CD4-positive, alpha-beta T cell treated with Interleukin-4 for 4 hours (primary cell): ENCODE results near the gene SPTLC3.
"Not testable (repeated sequence)": the region's sequence is repeated elsewhere in the genome, so short reads cannot be mapped to it uniquely, and the experiment has no call there.

ENCODE experiments used
- DNase-seq: peaks from one replicate; pipeline ENCODE4 v3.0.0-alpha.2; 2020

The SPTLC3 gene

GRCh38 chr20:13008761-13009681 lies at the start of gene SPTLC3:
Gene SPTLC3, plus strand, starts transcription at chr20:13008972. Its CDS starts 296 bp downstream, at chr20:13009268.
- DNase-seq = no peak

DNA sequence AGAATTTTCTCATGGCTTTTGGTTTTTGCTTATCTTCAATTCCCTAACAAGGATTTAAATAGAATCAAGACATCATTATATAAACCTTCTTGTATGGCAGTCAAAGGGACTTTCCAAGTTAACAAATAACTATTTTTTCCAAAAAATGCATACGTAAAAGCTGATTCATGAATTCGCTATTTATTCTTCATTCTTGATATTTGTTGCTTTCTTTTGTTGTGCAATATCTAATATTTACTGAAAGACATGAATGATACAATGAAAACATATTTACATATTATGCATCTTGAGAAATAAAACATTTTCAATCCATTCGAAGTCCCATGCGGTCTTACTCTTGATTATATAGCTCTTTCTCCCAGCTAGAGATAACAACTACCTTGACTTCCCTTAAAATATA lies 47.0 kb upstream of the SPTLC3 start:
- DNase-seq = no peak

DNA sequence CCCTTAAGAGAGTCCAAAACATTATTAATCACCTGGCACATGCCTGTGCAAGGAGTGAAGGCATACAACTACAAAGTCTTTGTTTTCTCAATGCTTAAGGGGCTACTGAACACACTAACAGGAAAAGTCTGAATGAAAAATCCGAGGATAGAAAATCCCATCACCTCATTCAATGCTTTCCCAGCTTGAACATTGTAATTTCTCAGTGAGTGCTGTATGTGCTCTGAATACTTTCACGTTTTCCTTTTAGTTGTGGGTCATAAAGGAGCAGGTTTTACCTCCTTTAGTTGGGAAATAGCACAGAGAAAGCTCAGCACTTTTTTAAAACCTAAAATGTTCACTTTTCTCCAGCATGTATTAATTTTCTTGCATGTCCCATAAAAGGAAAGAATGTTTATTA lies 45.9 kb upstream of the SPTLC3 start:
- no peak for DNase-seq

GRCh38 chr20:12963416-12963815 lies 45.4 kb upstream of the SPTLC3 start:
- DNase-seq = no peak

- DNase-seq = no peak
Observed at GRCh38 chr20:12965212-12965869, 43.4 kb upstream of the SPTLC3 start.

DNA sequence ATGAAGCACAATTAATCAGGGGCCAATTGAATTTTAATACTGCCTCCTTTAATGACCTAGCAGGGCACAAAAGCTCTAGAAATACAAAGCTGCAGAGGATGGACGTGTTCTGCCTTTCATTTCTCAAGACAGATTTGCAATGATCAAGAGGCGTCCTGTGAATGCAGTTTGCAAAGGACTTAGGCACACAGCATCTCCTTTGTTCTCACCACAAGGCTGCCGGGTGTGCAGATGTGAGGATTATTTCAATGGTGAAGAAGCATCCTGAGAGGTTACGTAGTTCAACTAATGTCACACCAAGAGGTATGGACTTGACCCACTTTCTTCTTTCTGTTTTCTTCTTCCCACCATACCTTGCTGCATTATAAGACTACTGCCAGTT lies 42.9 kb upstream of the SPTLC3 start:
- DNase-seq = no peak

DNA sequence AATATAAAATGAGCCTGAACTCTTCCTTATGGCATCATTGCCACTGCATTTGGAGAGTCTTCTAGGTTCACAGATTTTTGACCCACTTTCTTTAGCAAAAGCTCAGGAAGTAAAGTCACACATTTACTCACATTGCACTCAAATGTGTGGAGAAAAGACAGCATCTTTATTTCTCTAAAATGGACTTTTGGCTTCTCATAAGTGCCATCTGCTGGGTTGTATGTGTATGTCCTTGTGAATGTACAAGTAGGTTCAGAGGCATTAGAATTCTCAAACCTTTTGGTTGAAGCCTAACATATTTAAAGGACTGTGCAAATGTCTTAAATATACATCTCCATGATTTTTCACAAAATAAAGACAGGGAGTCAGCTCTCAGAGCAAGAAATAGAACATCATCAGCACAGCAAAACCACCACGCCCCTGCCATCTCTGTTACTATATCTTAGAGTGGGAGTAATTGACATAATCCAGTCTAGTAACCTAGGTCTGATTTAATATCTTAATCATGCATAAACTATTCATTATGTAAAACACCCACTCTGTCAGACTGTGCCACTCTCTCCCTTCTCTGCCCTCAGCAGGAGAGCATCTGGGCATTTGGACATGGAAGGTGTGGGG lies 42.2 kb upstream of the SPTLC3 start:
- no peak for DNase-seq

- DNase-seq = no peak
Observed at GRCh38 chr20:12967932-12968331, 40.8 kb upstream of the SPTLC3 start.

- DNase-seq = no peak
Observed at GRCh38 chr20:12968472-12968871, 40.3 kb upstream of the SPTLC3 start.

DNA sequence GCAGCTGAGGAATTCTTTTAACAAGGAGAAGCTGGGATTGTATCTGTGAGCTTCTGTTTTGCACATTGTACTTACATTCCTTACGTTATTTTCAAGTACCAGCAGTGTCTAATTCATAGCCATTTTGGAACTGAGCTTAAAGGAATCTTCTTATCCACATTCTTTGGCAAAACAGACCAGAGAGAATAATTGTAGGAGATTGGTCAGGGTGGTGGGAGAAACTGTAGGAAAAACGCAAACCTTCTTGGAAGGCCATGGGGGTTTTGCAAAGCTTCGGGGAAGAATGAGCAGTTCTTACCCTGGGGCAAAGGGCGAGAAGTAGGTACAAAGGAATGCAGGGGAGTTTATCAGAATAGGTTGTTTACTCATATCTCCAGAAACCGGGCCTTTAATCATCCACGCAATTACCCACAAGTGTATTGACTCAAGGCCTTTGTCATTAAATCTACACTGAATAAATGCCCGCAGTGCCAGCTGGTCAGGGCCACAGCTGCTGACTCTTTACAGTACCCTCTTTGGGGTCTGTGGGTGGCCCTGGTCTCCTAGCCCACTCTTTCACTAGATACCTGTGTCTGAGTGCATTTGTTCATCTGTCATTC lies 39.6 kb upstream of the SPTLC3 start:
- no peak for DNase-seq

GRCh38 chr20:12970372-12970821 lies 38.4 kb upstream of the SPTLC3 start:
- DNase-seq = no peak

DNA sequence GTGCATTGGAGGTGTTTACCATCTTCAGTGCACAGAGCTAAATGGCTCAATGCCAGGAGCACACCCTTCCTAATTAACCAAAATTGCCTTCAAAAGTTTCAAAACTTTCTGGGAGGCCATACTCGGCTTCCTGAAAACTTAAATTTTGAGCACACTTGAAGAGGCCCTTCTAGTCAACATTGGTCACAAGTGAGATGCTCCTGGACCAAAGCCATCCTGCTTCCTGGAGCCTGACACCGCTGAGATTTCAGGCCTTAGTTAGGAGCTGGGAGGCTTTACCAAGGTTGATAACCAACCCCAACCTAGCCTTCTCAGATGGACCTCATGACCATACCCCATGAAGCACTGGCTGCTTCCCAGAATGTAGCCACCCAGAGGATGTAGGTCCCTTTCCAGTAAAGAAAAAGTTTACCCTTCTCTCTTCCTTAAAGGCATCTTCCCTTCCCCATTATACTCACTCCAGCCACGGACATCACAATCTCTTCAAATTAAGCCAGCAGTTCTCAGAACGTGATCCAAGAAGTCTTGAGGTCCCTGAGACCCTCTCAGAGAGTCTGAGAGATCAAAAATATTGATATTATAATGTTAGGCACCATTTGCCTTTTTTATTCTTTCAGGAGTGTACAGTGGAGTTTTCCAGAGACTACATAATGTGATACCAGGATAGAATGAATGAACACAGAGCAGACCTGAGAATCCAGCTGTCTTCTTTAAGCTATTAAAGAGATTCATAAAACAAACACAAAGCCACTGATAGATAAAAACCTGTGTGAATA lies 32.8 kb upstream of the SPTLC3 start:
- no peak for DNase-seq

GRCh38 chr20:12976720-12977309 lies 32.0 kb upstream of the SPTLC3 start:
- no peak for DNase-seq

- no peak for DNase-seq
Observed at GRCh38 chr20:12977328-12978125, 31.2 kb upstream of the SPTLC3 start.

DNA sequence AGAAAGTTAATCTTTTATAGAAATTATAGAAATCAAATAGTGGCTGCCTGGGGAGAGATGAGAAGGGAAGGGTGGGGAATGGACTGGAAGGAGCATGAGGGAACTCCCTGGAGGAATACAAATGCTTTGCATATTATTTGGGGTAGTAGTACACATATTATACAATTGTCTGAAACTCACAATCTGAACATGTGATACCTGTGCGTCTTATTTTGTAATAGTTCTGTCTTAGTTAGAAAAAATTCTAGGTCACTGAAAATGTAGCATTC lies 30.7 kb upstream of the SPTLC3 start:
- no peak for DNase-seq

- no peak for DNase-seq
Observed at GRCh38 chr20:12978613-12979495, 29.9 kb upstream of the SPTLC3 start.

- not testable (repeated sequence) for DNase-seq
Observed at GRCh38 chr20:12979713-12980112, 29.1 kb upstream of the SPTLC3 start.

DNA sequence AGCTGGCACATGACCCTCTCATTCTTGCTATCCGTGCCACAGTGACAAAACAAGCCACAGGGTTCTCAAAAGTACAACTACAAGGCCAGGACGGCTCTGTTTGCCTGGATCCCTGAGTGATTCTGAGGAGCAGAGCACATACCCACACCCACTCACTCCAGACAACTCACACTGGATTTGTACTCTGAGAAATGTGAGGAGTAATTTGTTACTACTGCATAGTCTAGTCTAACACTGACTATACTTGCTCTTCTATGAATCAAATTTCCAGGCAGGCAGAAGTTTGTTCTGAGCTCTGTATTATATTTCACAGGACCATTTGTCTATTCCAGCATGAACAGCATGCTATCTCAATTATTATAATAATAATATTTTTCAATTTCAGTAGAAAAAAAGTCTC lies 26.7 kb upstream of the SPTLC3 start:
- no peak for DNase-seq

DNA sequence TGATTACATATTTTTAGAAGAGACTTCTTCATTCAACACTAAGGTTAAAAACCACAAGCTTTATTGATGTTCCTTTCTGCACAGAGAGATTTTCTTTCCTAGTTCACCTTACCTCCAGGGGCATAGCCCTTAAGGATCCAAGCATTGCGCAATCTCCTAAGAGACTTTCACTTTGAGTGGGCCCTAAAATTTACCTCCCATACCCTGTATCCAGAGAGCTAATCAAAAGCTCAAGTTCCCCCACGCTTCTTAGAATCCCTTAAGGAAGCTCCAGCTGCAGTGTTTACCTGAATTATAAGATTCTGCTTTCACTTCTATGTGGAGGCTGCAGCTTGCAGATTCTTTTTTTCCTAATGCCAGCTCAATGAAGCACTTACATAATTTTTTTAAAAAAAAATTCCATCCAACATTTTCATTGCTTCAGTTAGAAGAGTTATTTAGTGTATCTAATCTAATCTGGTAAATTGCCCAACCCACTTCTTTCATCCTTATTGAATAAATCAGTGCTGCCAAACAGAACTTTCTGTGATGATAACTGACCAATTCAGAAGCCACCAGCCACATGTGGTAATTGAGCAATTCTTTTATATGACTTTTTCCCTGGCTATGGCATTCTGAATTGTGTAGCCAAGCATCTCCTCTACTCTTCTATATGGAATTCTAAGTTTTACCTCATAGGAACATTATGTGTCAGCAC lies 24.6 kb upstream of the SPTLC3 start:
- no peak for DNase-seq

DNA sequence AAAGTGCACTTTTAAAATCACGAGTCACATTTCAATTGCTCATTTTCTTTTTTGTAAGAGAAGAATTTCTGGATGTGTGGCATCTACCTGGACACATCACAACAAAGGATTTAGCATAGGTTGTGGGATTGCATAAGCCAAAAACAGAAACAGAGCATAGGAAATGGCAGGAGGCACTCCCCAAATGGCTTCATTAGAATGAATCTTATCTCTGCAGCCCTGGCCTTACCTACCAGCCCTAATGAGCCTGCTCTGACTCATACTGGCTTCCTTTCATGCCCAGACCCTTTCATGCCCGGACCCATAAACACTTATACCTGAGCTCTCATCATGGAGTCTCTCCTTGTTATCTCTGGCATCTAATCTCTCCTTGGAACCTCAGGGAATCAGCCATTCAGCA lies 23.9 kb upstream of the SPTLC3 start:
- DNase-seq = no peak
